Activated CD8-positive, alpha-beta memory T cell treated with anti-CD3 and anti-CD28 coated beads for 36 hours (primary cell): ENCODE results near the gene NOG. TPM values are rescaled to one million over a fixed set of nuclear protein-coding genes. Genes with fewer than 3 reads are reported as not detected.

Experiments
- CTCF ChIA-PET: fragments of 350-600 bp; sonication (Branson Sonifier 250); formaldehyde crosslinking; loops from one replicate; lab custom pipeline; 2021; ENCODE audit warnings: antibody characterized with exemption; lab: Charles Lee
- POLR2A ChIA-PET: fragments of 350-600 bp; sonication (Branson Sonifier 250); formaldehyde crosslinking; loops from one replicate; lab custom pipeline; 2021; ENCODE audit warnings: antibody characterized with exemption; lab: Charles Lee
- total RNA-seq, 2 experiments: library from RNA; stranded (reverse); gene quantifications; one replicate each; pipeline ENCODE4 v1.2.3, GENCODE V29; 2021

NOG gene
- total RNA-seq, 2 experiments from 2014 or later, result 0.15 TPM; not detected in 1

- ChIA-PET CTCF (no interaction called here), POLR2A (no interaction called here)
These were observed 31.4 kb downstream of the NOG start for GRCh38 chr17:56624912-56625311.

- POLR2A ChIA-PET, result no interaction called here
- CTCF ChIA-PET, result no interaction called here
These were observed 36.1 kb downstream of the NOG start for GRCh38 chr17:56629531-56630075.

DNA sequence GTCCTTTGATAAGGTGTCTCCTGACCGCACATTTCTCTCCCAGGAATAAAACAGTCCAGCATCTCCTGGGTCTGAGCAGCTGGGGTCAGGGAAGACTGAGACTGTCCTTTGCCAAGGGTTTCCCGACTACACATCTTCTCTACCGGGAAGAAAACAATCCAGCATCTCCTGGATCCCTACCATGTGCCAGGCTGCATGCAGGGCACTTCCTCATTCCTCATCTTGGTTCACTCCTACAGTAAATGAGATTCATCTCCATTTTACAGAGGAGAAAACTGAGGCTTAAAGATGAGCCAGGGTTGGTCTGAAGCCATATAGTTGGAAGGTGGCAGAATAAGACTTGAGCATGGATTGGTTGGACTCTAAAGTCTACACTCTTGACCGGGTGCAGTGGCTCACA, 36.7 kb downstream of the NOG start:
- ChIA-PET CTCF (no interaction called here), POLR2A (no interaction called here)

DNA sequence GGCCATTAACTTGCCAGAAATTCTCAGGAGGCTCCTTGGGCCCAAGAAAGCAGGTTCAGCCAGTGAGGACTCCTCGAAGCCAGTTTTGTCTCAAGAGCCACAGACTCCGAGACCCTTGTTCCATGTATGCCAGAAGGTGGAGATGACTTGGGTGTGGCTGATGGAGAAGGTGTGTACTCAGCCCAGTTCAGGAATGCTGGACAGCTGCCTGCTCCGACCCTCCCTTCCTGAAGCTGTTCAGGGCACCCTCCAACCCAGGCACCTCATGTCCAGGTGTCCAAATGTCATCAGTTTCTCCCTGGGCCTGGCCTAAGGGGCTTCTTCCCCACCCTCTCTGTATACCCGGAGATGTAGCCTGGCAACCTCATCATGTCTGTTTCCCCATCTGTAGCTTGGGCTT, 40.2 kb downstream of the NOG start:
- ChIA-PET CTCF (no interaction called here), POLR2A (no interaction called here)

DNA sequence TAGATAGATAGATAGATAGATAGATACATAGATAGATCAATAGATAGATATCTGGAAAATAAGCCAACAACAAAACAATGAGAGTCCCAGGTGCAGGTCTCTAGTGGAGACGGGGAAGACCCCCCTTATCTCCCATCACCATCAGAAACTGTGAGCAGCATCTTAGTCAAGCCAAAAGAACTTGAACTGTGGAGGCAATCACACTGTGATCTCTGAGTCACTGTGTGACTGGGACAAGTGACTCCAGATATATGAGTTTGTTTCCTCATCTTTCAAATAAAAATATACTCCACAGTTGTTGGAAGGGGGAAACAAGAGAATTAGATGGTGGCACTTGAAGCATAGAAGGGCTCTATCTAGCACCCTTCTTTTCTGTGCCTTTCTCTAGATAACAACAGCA, 42.1 kb downstream of the NOG start:
- ChIA-PET POLR2A (no interaction called here), CTCF (no interaction called here)

GRCh38 chr17:56636265-56636664, 42.8 kb downstream of the NOG start:
- ChIA-PET CTCF (no interaction called here), POLR2A (no interaction called here)

GRCh38 chr17:56637254-56637653, 43.8 kb downstream of the NOG start:
- POLR2A ChIA-PET, result no interaction called here
- CTCF ChIA-PET, result no interaction called here

GRCh38 chr17:56638591-56639051, 45.1 kb downstream of the NOG start:
- ChIA-PET CTCF (no interaction called here), POLR2A (no interaction called here)

- POLR2A ChIA-PET, result no interaction called here
- CTCF ChIA-PET, result no interaction called here
These were observed 46.0 kb downstream of the NOG start for GRCh38 chr17:56639517-56639916.

- ChIA-PET POLR2A (no interaction called here), CTCF (interaction anchor here (0.6 kb wide), 1 partner anchor 76 kb away, joined by 3 read pairs; no protein-coding TSS in a partner anchor)
These were observed 46.6 kb downstream of the NOG start for GRCh38 chr17:56640116-56640515.

GRCh38 chr17:56641373-56641772, 47.9 kb downstream of the NOG start:
- ChIA-PET CTCF (no interaction called here), POLR2A (no interaction called here)

DNA sequence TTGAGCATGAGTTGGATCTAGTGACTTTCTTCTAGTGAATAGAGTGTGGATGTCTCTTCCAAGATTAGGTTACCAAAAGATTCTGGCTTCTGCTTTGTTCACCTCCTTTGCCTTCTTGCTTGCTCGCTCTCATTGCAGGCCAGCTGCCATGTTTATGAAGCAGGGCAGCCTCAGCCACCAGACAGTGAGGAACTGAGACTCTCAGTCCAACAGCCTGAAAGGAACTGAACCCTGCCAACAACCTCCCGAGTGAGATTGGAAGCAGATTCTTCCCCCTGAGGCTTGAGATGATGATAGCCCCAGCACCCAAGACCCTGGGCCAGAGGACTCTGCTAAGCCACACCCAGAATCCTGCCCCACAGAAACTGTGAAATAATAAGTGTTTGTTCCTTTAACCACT, 48.4 kb downstream of the NOG start:
- CTCF ChIA-PET, result no interaction called here
- POLR2A ChIA-PET, result no interaction called here

DNA sequence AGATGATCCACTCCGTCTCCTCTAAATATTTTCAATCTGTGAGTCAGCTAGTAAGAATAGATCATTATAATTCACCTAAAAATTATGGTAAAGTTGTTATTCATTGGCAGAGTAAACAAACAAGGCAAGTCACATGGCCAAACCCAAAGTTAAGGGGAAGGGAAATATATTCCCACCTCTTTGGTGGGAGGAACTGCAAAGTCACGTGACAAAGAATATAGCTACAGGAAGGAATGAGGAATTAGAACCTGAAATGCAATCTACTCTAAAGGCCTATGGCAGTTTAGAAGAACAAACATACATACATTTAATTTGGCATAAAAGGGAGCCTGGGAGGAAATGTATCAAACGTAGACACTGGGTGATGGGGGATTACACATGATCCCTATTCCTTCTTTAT, 48.9 kb downstream of the NOG start:
- POLR2A ChIA-PET, result no interaction called here
- CTCF ChIA-PET, result no interaction called here

Other genes with a start within 250 kb of the NOG start
- 1 to 10 TPM; 2.3 to 3.3 TPM for gene C17orf67, start 240.2 kb downstream of the NOG start, total RNA-seq
- 10 to 100 TPM; 30.7 to 33.9 TPM for gene DGKE, start 240.5 kb downstream of the NOG start, total RNA-seq